Kidney (tissue), 14 donors: ENCODE results near the gene TMEM203. TPM values are rescaled to one million over a fixed set of nuclear protein-coding genes. Genes with fewer than 3 reads are reported as not detected.
A peak's percentile ranks its signal among the peaks of the same experiment; 100 is the strongest.

Source experiments
- DNase-seq, 5 donors: peaks; one replicate each; pipeline ENCODE4 v3.0.0-alpha.2; 2013 to 2020
- FAIRE-seq: peaks from 2 replicates; lab custom pipeline; 2012; peaks lifted over from hg19 to GRCh38; lab: Jason Lieb, UNC
- H3K27ac ChIP-seq, 2 donors: one replicate each; pipeline ENCODE4 v1.7.0; 2013; ENCODE audit warnings: low read depth in 2 of 2, low read length in 2 of 2, inconsistent platforms in 1 of 2
- H3K27me3 ChIP-seq: one replicate; pipeline ENCODE4 v1.7.1; 2013; ENCODE audit warnings: low read length, inconsistent platforms; ENCODE audit not compliant: control insufficient read depth, insufficient read depth
- H3K36me3 ChIP-seq, 3 donors: one replicate each; pipeline versions ENCODE4 v1.7.0 to v1.7.1; 2013; ENCODE audit warnings: low read length in 3 of 3, control low read depth in 1 of 3, inconsistent platforms in 1 of 3; ENCODE audit not compliant: insufficient read depth in 3 of 3, control insufficient read depth in 2 of 3
- H3K4me1 ChIP-seq, 3 donors: one replicate each; pipeline versions ENCODE4 v1.7.0 to v1.7.1; 2013; ENCODE audit warnings: low read length in 3 of 3, inconsistent platforms in 1 of 3, low read depth in 1 of 3; ENCODE audit not compliant: control insufficient read depth in 2 of 3, insufficient read depth in 2 of 3
- H3K4me3 ChIP-seq, 3 donors: one replicate each; pipeline versions ENCODE4 v1.7.0 to v1.8.1; 2013; ENCODE audit warnings: low read length in 3 of 3, control low read depth in 1 of 3, inconsistent platforms in 1 of 3
- H3K9ac ChIP-seq, 3 donors: one replicate each; pipeline versions ENCODE4 v1.7.0 to v1.7.1; 2013; ENCODE audit warnings: low read length in 3 of 3, control low read depth in 1 of 3, inconsistent platforms in 1 of 3
- H3K9me3 ChIP-seq, 3 donors: one replicate each; pipeline versions ENCODE4 v1.7.0 to v1.7.1; 2013; ENCODE audit warnings: low read length in 3 of 3, control low read depth in 1 of 3, inconsistent platforms in 1 of 3; ENCODE audit not compliant: control insufficient read depth in 2 of 3, insufficient read depth in 1 of 3
- CTCF ChIP-seq: IDR thresholded peaks from 3 replicates; pipeline ENCODE4 v1.5.1; 2012; ENCODE audit warnings: mild to moderate bottlenecking, moderate library complexity, borderline replicate concordance; ENCODE audit not compliant: insufficient read depth; ENCODE audit errors: extremely low read depth
- intact Hi-C: fragments of 100-400 bp; cut with DNase I; formaldehyde crosslinking; loops from one replicate; pipeline ENCODE4 v1.11.1; 2022
- polyA plus RNA-seq: library from polyadenylated mRNA; stranded (reverse); fragments of 350-450 nt; fragmentation: Illumina TruSeq; extraction: RNeasy Lipid Tissue Mini Kit (QIAGEN cat#74804); gene quantifications from one replicate; pipeline ENCODE4 v1.2.3, GENCODE V29; 2014; ENCODE audit warnings: low read depth, low replicate concordance; ENCODE audit not compliant: insufficient read depth
- total RNA-seq: library from RNA; stranded (reverse); fragmentation: NEBNext Ultra II Directional; extraction: Animal tissue kit (Norgen Biotek cat#: 25700); gene quantifications from one replicate; pipeline ENCODE4 v1.2.1, GENCODE V29; 2021
- donor health status: control.
- donor health status: control.
- donor health status: control.
- donor health status: control.
- donor health status: control.
- donor health status: DM: yes; HTN: yes; CAD: no.
- donor health status: Normal renal cell carcinoma (clear cell type).

Gene TMEM203
- total and polyA plus RNA-seq, 2 donors from 2014 or later = 36.3 to 53.5 TPM

GRCh38 chr9:137217276-137218211, 12.1 kb upstream of the TMEM203 start:
- H3K27me3 ChIP-seq = no peaks in the 10 kb centered on the region
- H3K27ac ChIP-seq = peak overlapping the region; percentile 67 to 77
- DNase-seq (peak; percentile 45 to 92 (median 66)), FAIRE-seq (no peak)
- peak overlapping the region in 2 of 3 donors; percentile 48 to 51 for H3K4me3 ChIP-seq
- peak overlapping the region in 2 of 3 donors; percentile 22 to 40 for H3K9ac ChIP-seq
- H3K9me3 ChIP-seq = no peaks in the 10 kb centered on the region
- peaks cover 0 to 21% (median 0%) of the 10 kb centered on the region in 3 donors for H3K4me1 ChIP-seq
- H3K36me3 ChIP-seq = peaks cover 0 to 2% (median 0%) of the 10 kb centered on the region in 3 donors
- no peak for TF ChIP-seq CTCF
- intact Hi-C loops = no loop called here

GRCh38 chr9:137216188-137216965, 10.9 kb upstream of the TMEM203 start:
- H3K27ac ChIP-seq = no peak overlapping the region
- intact Hi-C loops = no loop called here
- H3K27me3 ChIP-seq = no peaks in the 10 kb centered on the region
- H3K36me3 ChIP-seq = peaks cover 0 to 2% (median 0%) of the 10 kb centered on the region in 3 donors
- H3K4me1 ChIP-seq = peaks cover 0 to 21% (median 0%) of the 10 kb centered on the region in 3 donors
- H3K9ac ChIP-seq = peak overlapping the region in 1 of 3 donors; percentile 40
- H3K4me3 ChIP-seq = no peak overlapping the region
- peak in 1 of 5 donors; percentile 44 for DNase-seq
- FAIRE-seq = no peak
- no peak for TF ChIP-seq CTCF
- no peaks in the 10 kb centered on the region for H3K9me3 ChIP-seq

GRCh38 chr9:137215196-137215986, 9.9 kb upstream of the TMEM203 start:
- H3K27me3 ChIP-seq = no peaks in the 10 kb centered on the region
- no peak overlapping the region for H3K27ac ChIP-seq
- H3K4me3 ChIP-seq = no peak overlapping the region
- FAIRE-seq (no peak), DNase-seq (no peak)
- peaks cover 0 to 21% (median 0%) of the 10 kb centered on the region in 3 donors for H3K4me1 ChIP-seq
- no peak for TF ChIP-seq CTCF
- peaks cover 0 to 2% (median 0%) of the 10 kb centered on the region in 3 donors for H3K36me3 ChIP-seq
- no peaks in the 10 kb centered on the region for H3K9me3 ChIP-seq
- H3K9ac ChIP-seq = no peak overlapping the region
- intact Hi-C loops = no loop called here
